GM12891 (cell line): ENCODE data around the gene ACTC1.
"Not testable (repeated sequence)": the region's sequence is repeated elsewhere in the genome, so short reads cannot be mapped to it uniquely, and the experiment has no call there.

Experiments used
- POLR2A ChIP-seq: IDR thresholded peaks from 2 replicates; pipeline ENCODE4 v1.6.1; 2011; ENCODE audit warnings: low read depth, low read length, control low read depth
- POLR2AphosphoS5 ChIP-seq: IDR thresholded peaks from 2 replicates; pipeline ENCODE4 v1.6.1; 2011; ENCODE audit warnings: low read depth, low read length, control low read depth

DNA sequence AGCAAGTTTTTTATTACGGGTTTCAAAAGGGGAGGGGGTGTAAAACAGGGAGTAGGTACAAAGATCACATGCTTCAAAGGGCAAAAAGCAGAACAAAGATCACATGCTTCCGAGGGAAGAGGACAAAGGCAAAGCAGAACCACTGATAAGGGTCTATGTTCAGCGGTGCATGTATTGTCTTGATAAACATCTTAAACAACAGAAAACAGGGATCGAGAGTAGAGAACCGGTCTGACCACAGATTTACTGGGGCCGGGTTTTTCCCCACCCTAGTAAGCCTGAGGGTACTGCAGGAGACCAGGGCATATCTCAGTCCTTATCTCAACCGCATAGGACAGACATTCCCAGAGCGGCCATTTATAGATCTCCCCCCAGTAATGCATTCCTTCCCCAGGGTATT is 11.9 kb upstream of the ACTC1 start:
- TF ChIP-seq POLR2AphosphoS5, POLR2A: not testable (repeated sequence)
